HG03139 (cell line): ENCODE data around the gene LPO.

Source experiments
- ATAC-seq: cut with Tn5 transposase; IDR thresholded peaks from one replicate; pipeline ENCODE4 v1.9.1; 2021; ENCODE audit not compliant: unreplicated experiment

Gene LPO

GRCh38 chr17:58277107-58277801 is 38.9 kb downstream of the LPO start:
- ATAC-seq, result no peak

- ATAC-seq, result no peak
These were observed 39.6 kb downstream of the LPO start for GRCh38 chr17:58277802-58278595.

DNA sequence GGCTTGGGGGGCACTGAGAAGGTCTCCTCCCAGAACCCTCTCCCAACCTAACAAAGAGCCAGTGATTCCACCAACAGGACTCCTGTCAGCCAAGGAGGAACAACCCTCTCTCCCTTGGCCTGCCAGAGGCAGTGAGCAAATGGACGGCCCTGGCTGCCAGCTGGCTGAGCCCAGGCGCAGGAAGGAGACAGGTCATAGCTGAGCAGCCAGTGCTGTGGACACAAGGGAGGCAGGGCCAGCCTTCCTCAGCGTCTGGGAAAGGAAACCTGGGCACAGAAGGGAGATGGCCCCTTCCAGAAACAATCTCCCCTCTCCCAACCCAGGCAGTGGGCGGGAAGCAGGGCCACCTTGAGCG is 40.3 kb downstream of the LPO start:
- ATAC-seq, result no peak

GRCh38 chr17:58279016-58279711 is 40.8 kb downstream of the LPO start:
- ATAC-seq, result no peak

DNA sequence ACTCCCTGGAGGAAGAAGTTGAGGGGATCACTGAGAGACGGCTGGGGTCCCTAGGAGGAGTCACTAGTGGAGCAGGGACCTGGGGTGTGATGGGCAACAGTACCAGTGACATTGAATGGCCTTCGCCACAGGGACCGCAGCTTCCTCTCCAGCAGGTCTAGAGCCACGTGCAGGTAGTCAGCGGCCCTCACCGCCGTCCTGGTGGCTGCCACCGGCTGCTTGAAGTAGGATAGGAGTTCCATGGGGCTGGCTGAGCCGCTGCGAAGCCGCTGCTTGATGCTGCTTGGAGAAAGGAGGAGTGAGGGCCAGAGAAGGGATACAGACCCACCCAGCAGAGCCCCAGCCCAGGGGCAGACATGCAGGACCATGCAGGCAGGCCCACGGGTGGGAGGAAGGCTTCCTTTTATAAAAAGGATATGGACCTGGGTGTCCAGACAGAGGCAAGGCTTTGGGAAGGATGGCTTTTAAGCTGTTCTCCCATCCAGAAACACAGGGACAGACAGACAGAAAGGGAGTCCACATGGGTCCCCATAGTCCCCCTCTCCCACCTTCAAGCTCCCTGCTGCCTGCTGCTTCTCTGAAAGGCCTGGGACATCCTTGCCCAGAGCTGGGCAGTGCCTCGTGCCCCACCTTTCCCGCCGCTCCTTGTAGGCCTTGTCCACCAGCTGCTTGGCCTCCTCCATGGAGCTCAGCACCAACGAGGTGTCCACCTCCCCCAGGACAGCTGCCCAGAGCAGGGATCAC is 41.5 kb downstream of the LPO start:
- no peak for ATAC-seq

DNA sequence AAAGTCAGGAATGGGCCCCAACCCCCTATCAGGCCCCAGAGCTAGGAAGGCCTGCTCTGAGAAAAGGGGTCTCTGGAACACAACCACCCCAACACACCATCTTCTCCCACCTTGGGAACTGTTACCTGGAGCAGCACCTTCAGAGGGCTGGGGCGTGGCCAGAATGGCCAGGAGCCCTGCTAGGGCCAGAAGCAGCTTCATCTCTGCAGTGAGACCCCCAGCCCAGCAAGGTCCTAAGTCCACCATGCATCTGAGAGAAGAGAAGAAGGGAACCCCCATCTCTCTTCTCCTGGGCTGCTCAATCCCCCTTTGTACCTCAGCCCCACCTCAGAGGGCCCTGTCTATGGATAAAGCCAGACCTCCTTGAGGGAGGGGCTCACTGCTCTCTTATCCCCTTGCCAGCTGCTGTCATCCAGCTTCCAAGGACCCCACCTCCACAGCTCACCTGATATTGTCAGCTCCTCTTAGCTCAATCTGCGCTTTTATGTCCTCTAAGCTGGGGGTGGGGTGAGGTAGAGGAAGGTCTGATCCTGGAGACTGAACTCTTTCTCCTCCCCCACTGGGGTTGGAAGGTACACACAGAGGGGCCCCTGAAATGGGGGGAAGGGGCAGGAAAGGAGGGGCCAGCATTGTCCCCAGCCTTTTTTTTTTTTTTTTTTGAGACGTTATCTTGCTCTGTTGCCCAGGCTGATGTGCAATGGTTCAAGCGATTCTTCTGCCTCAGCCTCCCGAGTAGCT is 42.3 kb downstream of the LPO start, which contains the start of gene MPO:
MPO (minus strand) TSS at position 456 of the 738 bp plus-strand sequence; CDS start at position 279, 177 bp downstream.
- no peak for ATAC-seq

DNA sequence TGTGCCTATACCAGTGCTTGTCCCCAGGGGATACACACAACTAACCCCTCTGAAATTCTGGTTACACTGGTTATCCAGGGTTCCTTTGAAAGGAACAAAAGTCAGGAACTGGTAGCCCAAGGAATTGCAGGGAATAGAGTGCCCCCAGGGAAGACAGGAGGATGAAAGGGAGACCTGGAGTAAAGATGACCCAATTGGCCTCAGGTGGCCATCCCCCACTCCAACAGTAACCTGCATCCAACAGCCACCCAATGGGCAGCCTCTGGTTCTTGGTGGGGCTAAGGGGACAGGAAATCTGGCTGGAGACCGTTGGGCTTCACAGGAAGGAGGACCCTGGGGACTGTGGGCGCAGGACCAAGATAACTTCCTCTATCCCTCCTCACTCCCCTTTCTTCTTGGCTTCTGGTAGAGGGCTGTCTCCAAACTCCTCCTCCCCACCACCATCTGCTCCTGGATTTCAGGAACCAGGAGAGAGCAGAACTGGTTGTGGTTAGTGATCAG is 43.2 kb downstream of the LPO start:
- no peak for ATAC-seq

GRCh38 chr17:58282442-58282841 is 44.1 kb downstream of the LPO start:
- no peak for ATAC-seq

- ATAC-seq, result no peak
These were observed 45.6 kb downstream of the LPO start for GRCh38 chr17:58283674-58284612.

GRCh38 chr17:58284613-58285421 is 46.4 kb downstream of the LPO start:
- no peak for ATAC-seq

DNA sequence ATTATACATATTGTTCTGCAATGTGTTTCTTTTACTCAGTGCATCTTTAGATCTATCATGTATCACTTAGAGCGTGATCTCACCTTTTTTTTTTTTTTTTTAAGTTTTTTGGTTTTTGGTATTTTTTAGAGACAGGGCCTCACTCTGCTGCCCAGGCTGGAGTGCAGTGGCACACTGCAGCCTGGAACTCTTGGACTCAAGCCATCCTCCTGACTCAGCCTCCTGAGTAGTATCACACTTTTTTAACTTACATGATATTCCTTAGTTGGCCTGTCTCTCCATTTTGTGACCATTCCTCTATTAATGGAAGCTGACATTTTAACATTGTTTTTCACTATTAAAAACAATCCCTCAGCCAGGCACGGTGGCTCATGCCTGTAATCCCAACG is 47.0 kb downstream of the LPO start:
- ATAC-seq, result no peak

- no peak for ATAC-seq
These were observed 51.5 kb downstream of the LPO start for GRCh38 chr17:58289869-58290268.

DNA sequence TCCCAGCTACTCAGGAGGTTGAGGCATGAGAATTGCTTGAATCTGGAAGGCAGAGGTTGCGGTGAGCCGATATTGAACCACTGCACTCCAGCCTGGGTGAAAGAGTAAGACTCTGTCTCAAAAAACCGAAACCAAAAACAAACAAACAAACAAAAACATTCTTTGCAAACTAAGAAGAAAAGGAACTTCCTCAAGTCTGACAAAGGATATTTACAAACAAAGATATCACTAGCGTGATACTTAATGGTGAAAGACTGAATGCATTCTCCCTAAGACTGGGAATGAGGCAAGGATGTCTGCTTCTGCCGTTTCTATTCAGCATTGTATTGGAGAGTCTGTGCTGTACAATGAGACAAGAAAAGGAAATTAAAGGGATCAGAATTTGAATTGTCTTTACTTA is 52.9 kb downstream of the LPO start:
- ATAC-seq, result no peak

DNA sequence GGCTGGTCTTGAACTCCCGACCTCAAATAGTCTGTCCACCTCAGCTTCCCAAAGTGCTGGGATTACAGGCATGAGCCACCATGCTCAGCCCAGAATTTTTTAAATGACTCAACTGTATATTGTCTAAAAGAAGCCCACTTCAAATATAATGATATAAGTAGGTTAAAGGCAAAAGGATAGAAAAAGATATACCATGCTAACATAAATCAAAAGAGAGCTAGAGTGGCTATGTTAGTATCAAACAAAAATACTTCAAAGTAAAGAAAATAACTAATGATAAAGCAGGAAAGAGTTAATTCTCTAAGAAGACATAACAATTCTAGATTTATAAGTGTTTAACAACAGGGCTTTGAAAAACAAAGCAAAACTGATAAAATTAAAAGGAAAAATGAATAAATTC is 55.6 kb downstream of the LPO start:
- ATAC-seq, result no peak

DNA sequence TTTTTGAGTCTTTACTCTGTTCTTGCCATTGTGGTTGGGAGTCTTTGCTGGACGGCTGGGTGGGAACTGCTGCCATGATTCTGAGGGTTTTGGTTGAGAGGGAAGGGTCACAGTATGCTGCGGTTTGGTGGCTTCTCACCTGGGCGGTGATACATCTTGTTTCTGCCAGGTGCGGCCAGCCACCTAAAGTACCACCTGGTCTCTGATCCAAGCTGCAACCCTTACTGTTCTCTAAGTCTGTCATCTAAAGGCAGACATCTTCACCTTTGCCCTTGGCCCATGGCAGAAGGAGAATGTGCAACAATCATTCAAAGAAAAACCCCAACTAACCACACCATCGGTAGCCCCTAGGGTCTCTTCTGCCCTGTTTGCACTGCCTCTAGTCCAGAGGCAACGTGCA is 62.0 kb downstream of the LPO start:
- ATAC-seq, result no peak

- no peak for ATAC-seq
These were observed 63.2 kb downstream of the LPO start for GRCh38 chr17:58301504-58302150.

GRCh38 chr17:58302171-58302918 is 64.0 kb downstream of the LPO start:
- ATAC-seq, result no peak
